ENCODE data around the gene TEX35.
"Not testable (repeated sequence)": the region's sequence is repeated elsewhere in the genome, so short reads cannot be mapped to it uniquely, and the experiment has no call there.

Gene TEX35

GRCh38 chr1:178496410-178497135 is 16.3 kb upstream of the TEX35 start, which contains the start of gene CLEC20A:
Gene CLEC20A, minus strand, starts transcription at chr1:178496964. Its CDS starts 25 bp downstream, at chr1:178496939.
- no peak within 1 kb of the TSS for H3K4me3 ChIP-seq (ENCODE audit: low read length)
- no peaks in the 10 kb centered on the region for H3K9me3 ChIP-seq (ENCODE audit: low read length)
- no peaks in the 10 kb centered on the region for H3K36me3 ChIP-seq (ENCODE audit: insufficient read depth, low read length)
- H3K27me3 ChIP-seq (ENCODE audit: insufficient read depth, low read length), result no peaks in the 10 kb centered on the region
- no peak within 1 kb of the TSS for H2AFZ ChIP-seq (ENCODE audit: low read depth, low read length)
- peaks cover 5% of the 10 kb centered on the region for H3K4me1 ChIP-seq (ENCODE audit: insufficient read depth, low read length)

- no peak overlapping the region for H3K4me3 ChIP-seq (ENCODE audit: low read length)
- peaks cover 5% of the 10 kb centered on the region for H3K4me1 ChIP-seq (ENCODE audit: insufficient read depth, low read length)
- H3K36me3 ChIP-seq (ENCODE audit: insufficient read depth, low read length), result no peaks in the 10 kb centered on the region
- H3K9me3 ChIP-seq (ENCODE audit: low read length), result no peaks in the 10 kb centered on the region
- H3K27me3 ChIP-seq (ENCODE audit: insufficient read depth, low read length), result no peaks in the 10 kb centered on the region
- H2AFZ ChIP-seq (ENCODE audit: low read depth, low read length), result no peak overlapping the region
Measured at GRCh38 chr1:178497903-178498478, 14.9 kb upstream of the TEX35 start.

- no peak overlapping the region for H3K4me3 ChIP-seq (ENCODE audit: low read length)
- no peak overlapping the region for H2AFZ ChIP-seq (ENCODE audit: low read depth, low read length)
- no peaks in the 10 kb centered on the region for H3K27me3 ChIP-seq (ENCODE audit: insufficient read depth, low read length)
- no peaks in the 10 kb centered on the region for H3K36me3 ChIP-seq (ENCODE audit: insufficient read depth, low read length)
- no peaks in the 10 kb centered on the region for H3K9me3 ChIP-seq (ENCODE audit: low read length)
- peaks cover 5% of the 10 kb centered on the region for H3K4me1 ChIP-seq (ENCODE audit: insufficient read depth, low read length)
Measured at GRCh38 chr1:178498896-178499675, 13.8 kb upstream of the TEX35 start.

GRCh38 chr1:178500091-178500770 is 12.7 kb upstream of the TEX35 start:
- H3K27me3 ChIP-seq (ENCODE audit: insufficient read depth, low read length), result peaks cover 2% of the 10 kb centered on the region
- H3K9me3 ChIP-seq (ENCODE audit: low read length), result no peaks in the 10 kb centered on the region
- no peak overlapping the region for H3K4me3 ChIP-seq (ENCODE audit: low read length)
- no peak overlapping the region for H2AFZ ChIP-seq (ENCODE audit: low read depth, low read length)
- no peaks in the 10 kb centered on the region for H3K36me3 ChIP-seq (ENCODE audit: insufficient read depth, low read length)
- peaks cover 5% of the 10 kb centered on the region for H3K4me1 ChIP-seq (ENCODE audit: insufficient read depth, low read length)

DNA sequence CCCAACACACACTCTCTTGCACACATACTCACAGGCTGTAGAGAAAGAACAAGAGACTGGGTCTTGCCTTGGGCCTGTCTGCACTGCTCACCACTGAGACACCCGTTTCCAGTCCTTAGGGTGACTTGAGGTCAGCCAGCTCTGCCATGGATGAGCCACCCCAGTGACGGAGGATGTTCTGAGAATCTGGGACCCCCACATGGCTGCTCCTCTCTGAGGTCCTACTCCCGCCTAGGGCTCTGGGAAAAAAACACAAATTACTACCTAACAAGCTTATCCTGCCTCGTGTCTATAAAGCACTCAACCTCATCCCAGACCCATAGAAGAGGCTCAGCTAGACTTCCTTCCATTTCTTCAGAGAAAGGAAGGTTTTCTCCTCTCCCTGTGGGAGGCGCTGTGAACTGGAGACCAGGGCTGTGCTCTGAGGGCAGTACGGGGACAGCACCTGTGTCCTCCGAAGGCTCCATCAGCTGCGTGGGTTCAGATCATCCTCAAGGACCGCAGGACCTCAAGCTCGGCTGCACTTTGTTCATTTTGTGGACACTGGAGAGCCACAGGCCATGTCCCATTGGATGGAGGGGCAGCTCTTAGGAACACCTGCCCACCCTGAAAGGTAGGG is 11.9 kb upstream of the TEX35 start:
- Histone ChIP-seq H3K9me3 (ENCODE audit: low read length) (no peaks in the 10 kb centered on the region), H3K27me3 (ENCODE audit: insufficient read depth, low read length) (peaks cover 3% of the 10 kb centered on the region), H3K4me3 (ENCODE audit: low read length) (no peak overlapping the region), H3K36me3 (ENCODE audit: insufficient read depth, low read length) (no peaks in the 10 kb centered on the region), H3K4me1 (ENCODE audit: insufficient read depth, low read length) (peaks cover 5% of the 10 kb centered on the region), H2AFZ (ENCODE audit: low read depth, low read length) (no peak overlapping the region)

DNA sequence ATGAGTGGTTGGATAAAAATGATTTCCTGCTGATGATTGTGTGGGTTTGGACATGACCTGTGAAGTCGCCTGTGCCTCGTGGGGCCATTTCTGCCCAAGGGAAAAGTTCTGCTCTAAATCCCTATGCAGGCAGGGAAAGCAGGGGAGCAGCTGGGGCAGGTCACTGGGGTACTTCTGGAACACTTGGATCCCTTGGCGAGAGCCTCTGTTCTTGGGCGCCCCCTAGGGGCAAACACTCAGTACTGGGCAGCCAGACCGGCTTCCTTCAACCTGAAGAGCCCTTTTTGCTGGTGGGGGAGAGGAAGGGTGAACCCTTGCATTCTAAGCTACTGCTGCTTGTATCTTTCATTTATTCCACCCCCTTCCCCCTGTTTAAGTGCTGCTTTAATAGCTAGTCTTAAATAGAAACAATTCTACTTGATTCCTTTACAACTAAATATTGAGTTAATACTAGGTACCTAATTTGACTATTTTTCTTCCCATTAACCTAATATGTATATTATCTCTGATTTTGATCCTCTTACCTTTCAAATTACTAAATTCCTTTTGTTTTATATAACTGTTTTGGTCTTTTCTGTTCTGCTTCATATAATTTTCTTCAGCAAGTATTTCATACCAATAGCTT is 11.1 kb upstream of the TEX35 start:
- Histone ChIP-seq H3K4me3 (ENCODE audit: low read length) (no peak overlapping the region), H3K36me3 (ENCODE audit: insufficient read depth, low read length) (no peaks in the 10 kb centered on the region), H2AFZ (ENCODE audit: low read depth, low read length) (no peak overlapping the region), H3K4me1 (ENCODE audit: insufficient read depth, low read length) (peaks cover 5% of the 10 kb centered on the region), H3K27me3 (ENCODE audit: insufficient read depth, low read length) (peaks cover 3% of the 10 kb centered on the region), H3K9me3 (ENCODE audit: low read length) (no peaks in the 10 kb centered on the region)

- Histone ChIP-seq H3K4me1 (ENCODE audit: insufficient read depth, low read length) (peaks cover 5% of the 10 kb centered on the region), H3K36me3 (ENCODE audit: insufficient read depth, low read length) (no peaks in the 10 kb centered on the region), H3K27me3 (ENCODE audit: insufficient read depth, low read length) (peaks cover 3% of the 10 kb centered on the region), H3K4me3 (ENCODE audit: low read length) (no peak overlapping the region), H3K9me3 (ENCODE audit: low read length) (no peaks in the 10 kb centered on the region), H2AFZ (ENCODE audit: low read depth, low read length) (no peak overlapping the region)
Measured at GRCh38 chr1:178502330-178502714, 10.6 kb upstream of the TEX35 start.

DNA sequence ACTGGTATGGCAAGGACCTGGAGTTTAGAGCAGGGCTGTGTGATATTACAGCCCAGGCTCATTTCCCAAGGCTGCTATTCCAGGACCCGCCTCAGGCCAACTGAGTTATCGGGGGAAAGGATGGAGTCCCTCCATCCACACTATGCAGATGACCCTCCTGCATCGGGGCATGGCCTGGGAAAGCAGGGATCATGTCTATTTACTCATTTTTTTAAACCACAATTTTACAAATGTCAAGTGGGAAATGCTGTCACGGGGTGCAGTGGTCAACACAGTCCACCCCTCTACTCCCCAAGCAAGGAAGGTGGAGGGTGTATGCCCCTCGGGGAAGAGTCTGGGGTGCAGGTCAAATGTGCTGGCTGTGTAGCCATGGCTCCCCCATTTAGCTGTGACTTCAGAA is 10.1 kb upstream of the TEX35 start:
- Histone ChIP-seq H3K4me3 (ENCODE audit: low read length) (no peak overlapping the region), H3K4me1 (ENCODE audit: insufficient read depth, low read length) (peaks cover 3% of the 10 kb centered on the region)

DNA sequence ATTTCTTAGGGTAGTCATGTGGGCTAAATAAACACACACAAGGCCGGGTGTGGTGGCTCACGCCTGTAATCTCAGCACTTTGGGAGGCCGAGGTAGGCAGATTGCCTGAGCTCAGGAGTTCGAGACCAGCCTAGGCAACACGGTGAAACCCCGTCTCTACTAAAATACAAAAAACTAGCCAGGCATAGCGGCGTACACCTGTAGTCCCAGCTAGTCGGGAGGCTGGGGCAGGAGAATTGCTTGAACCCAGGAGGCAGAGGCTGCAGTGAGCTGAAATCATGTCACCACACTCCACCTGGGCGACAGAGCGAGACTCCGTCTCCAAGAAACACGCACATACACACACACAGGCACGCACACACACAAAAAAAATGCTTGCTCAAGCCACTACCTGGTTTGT is 9.6 kb upstream of the TEX35 start:
- H3K9me3 ChIP-seq (ENCODE audit: low read length); H3K27me3 ChIP-seq (ENCODE audit: insufficient read depth, low read length); H3K4me3 ChIP-seq (ENCODE audit: low read length); H2AFZ ChIP-seq (ENCODE audit: low read depth, low read length); H3K4me1 ChIP-seq (ENCODE audit: insufficient read depth, low read length); H3K36me3 ChIP-seq (ENCODE audit: insufficient read depth, low read length): not testable (repeated sequence)

More for the DNA sequence above, 10.1 kb upstream of the TEX35 start:
- Histone ChIP-seq H3K27me3 (ENCODE audit: insufficient read depth, low read length) (peaks cover 3% of the 10 kb centered on the region), H3K36me3 (ENCODE audit: insufficient read depth, low read length) (no peaks in the 10 kb centered on the region), H2AFZ (ENCODE audit: low read depth, low read length) (no peak overlapping the region), H3K9me3 (ENCODE audit: low read length) (no peaks in the 10 kb centered on the region)

GRCh38 chr1:178503849-178504248 is 9.1 kb upstream of the TEX35 start:
- no peaks in the 10 kb centered on the region for H3K9me3 ChIP-seq (ENCODE audit: low read length)
- H3K4me1 ChIP-seq (ENCODE audit: insufficient read depth, low read length), result no peaks in the 10 kb centered on the region
- no peaks in the 10 kb centered on the region for H3K36me3 ChIP-seq (ENCODE audit: insufficient read depth, low read length)
- peaks cover 3% of the 10 kb centered on the region for H3K27me3 ChIP-seq (ENCODE audit: insufficient read depth, low read length)
- H3K4me3 ChIP-seq (ENCODE audit: low read length), result no peak overlapping the region
- no peak overlapping the region for H2AFZ ChIP-seq (ENCODE audit: low read depth, low read length)

GRCh38 chr1:178504286-178504685 is 8.6 kb upstream of the TEX35 start:
- no peaks in the 10 kb centered on the region for H3K4me1 ChIP-seq (ENCODE audit: insufficient read depth, low read length)
- H2AFZ ChIP-seq (ENCODE audit: low read depth, low read length), result no peak overlapping the region
- H3K36me3 ChIP-seq (ENCODE audit: insufficient read depth, low read length), result no peaks in the 10 kb centered on the region
- H3K4me3 ChIP-seq (ENCODE audit: low read length), result no peak overlapping the region
- no peaks in the 10 kb centered on the region for H3K9me3 ChIP-seq (ENCODE audit: low read length)
- H3K27me3 ChIP-seq (ENCODE audit: insufficient read depth, low read length), result peaks cover 3% of the 10 kb centered on the region

GRCh38 chr1:178506177-178506576 is 6.7 kb upstream of the TEX35 start:
- no peaks in the 10 kb centered on the region for H3K9me3 ChIP-seq (ENCODE audit: low read length)
- H3K4me3 ChIP-seq (ENCODE audit: low read length), result no peak overlapping the region
- peaks cover 3% of the 10 kb centered on the region for H3K27me3 ChIP-seq (ENCODE audit: insufficient read depth, low read length)
- no peaks in the 10 kb centered on the region for H3K36me3 ChIP-seq (ENCODE audit: insufficient read depth, low read length)
- H2AFZ ChIP-seq (ENCODE audit: low read depth, low read length), result no peak overlapping the region
- no peaks in the 10 kb centered on the region for H3K4me1 ChIP-seq (ENCODE audit: insufficient read depth, low read length)

Measured in neuron (in vitro differentiated cells).